ENCODE results near the gene RBPJ.
"Not testable (repeated sequence)": the region's sequence is repeated elsewhere in the genome, so short reads cannot be mapped to it uniquely, and the experiment has no call there.

The RBPJ gene

DNA sequence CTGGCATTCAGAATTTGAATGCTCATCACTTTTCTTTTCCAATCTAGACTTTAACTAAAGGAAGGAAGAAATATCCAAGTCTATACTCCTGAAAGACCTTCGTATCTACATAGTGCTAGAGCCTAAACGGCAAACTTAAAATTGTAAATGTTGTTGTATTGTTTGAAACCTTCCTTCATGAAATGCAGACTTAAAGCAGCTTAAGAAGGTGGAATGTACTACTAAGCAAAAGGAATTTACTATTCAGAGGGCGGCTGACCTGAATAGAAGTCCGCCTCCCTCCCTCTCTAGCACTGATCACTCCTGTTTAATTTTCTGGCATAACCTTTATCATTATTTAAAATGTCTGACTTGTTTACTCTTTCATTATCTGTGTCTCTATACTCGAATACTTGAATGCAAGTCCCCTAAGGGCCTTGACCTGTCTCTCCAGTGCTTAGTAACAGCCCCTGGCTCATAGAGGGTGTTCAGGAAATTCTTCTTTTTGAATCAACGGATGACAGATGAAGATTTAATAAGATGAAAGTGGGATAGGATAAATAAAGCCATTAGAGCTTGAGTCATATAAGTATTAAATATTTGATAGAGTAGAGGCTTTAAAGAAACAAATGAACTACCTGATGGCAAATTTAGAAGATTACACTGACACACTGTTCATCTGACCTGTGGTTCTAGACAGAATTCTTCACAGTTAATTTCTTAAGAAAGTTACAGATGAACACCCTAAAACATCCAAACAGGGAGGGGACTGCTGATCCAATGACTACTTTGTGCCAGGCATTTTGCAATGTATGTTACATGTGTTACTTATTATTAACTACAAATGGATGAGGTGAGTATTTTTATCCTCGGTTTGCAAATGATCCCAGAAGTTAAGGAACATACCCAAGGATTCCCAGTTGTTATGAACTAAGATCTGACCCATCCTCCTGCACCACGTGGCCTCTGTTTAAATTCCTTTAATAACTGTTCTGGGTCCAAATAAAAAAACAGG is 20.2 kb upstream of the RBPJ start:
- DNase-seq (ENCODE audit: low read depth in 4 of 4, low spot score in 1 of 4), result no peak

GRCh38 chr4:26302031-26302899 is 18.5 kb upstream of the RBPJ start:
- no peak for DNase-seq (ENCODE audit: low read depth in 4 of 4, low spot score in 1 of 4)

DNA sequence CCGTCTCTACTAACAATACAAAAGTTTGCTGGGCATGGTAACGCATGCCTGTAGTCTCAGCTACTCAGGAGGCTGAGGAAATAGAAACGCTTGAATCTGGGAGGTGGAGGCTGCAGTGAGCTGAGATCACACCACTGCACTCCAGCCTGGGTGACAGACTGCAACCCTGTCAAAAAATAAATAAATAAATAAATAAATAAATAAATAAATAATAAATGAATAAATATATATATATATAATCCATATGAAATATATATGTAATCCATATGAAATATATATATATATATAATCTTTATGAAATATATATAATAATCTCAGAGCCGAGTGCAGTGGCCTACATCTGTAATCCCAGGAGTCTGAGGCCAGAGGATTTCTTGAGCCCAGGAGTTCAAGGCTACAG is 17.8 kb upstream of the RBPJ start:
- no peak for DNase-seq (ENCODE audit: low read depth in 4 of 4, low spot score in 1 of 4)

- DNase-seq (ENCODE audit: low read depth in 4 of 4, low spot score in 1 of 4), result no peak
Observed at GRCh38 chr4:26307037-26307800, 13.6 kb upstream of the RBPJ start.

DNA sequence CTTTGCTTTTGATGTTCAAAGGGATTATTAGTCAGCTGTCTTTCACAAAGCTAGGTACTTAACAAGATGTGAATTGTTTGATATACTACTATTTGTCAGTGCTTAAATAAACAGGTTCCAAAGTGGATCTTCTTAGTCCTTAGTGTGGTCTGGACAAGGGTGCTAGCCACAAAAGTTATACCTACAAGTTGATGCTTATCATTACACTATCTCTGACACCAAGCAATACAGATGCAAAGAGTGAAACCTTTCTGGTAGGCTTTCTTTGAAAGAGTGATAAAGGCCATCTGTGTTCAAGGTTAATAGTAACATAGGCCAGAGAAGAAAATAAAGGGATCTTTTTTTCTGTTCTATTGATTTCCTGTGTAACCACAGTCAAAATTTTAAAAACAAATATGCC is 12.2 kb upstream of the RBPJ start:
- no peak for DNase-seq (ENCODE audit: low read depth in 4 of 4, low spot score in 1 of 4)

DNA sequence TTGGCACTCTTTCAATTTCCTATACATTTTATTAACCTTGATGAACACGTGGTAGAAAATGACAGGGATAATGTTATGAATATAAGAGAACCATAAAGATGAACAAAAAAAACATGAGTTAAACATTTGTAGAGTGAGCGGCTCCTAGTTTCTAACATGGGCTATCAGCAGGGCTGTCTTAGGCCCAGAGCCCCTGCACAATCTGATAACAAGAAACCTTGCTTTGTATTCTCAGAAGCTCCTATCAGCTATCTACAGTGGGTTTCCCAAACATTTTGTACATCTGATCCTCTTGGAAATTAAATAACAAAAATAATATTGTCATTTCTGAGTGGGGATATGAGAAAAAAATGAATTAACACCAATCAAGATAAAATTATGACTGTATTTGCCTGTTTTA is 10.6 kb upstream of the RBPJ start:
- DNase-seq (ENCODE audit: low read depth in 4 of 4, low spot score in 1 of 4), result no peak

- no peak for DNase-seq (ENCODE audit: low read depth in 4 of 4, low spot score in 1 of 4)
Observed at GRCh38 chr4:26311633-26312032, 9.2 kb upstream of the RBPJ start.

DNA sequence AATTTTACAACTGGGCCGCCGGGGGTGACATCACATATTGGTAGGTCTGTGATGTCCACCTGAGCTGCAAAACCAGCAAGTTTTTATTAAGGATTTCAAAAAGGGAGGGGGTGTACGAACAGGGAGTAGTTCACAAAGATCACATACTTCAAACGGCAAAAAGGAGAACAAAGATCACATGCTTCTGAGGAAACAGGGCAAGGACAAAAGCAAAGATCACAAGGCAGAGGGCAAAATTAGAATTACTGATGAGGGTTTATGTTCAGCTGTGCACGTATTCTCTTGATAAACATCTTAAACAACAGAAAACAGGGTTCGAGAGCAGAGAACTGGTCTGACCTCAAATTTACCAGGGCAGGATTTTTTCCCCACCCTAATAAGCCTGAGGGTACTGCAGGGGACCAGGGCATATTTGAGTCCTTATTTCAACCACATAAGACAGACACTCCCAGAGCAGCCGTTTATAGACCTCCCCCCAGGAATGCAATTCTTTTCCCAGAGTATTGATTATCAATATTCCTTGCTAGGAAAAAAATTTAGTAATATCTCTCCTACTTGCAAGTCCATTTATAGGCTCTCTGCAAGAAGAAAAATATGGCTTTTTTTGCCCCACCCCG is 5.4 kb upstream of the RBPJ start:
- DNase-seq (ENCODE audit: low read depth in 4 of 4, low spot score in 1 of 4), result not testable (repeated sequence)

DNA sequence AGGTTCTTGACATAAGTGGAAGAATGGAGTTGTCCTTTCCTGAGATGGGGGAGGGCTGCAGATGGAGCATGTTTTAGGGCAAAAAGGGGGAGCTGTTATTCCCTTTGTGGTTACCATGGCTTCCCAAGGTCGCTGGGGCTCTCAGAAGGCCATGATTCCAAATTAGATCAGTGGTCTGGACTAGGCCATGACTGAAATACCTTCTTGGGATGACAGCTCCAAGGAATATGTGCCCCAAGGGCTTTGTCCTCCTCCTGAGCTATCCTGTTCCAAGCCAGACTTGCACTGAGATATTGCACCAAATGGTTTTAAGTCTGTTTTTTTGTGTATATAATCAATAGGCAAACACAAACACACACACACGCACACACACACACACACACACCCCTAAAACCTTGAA is 3.0 kb upstream of the RBPJ start:
- no peak for DNase-seq (ENCODE audit: low read depth in 4 of 4, low spot score in 1 of 4)

GRCh38 chr4:26319467-26319948 is 1.3 kb upstream of the RBPJ start:
- peak; percentile 91 to 96 (median 95) for DNase-seq (ENCODE audit: low read depth in 4 of 4, low spot score in 1 of 4)

DNA sequence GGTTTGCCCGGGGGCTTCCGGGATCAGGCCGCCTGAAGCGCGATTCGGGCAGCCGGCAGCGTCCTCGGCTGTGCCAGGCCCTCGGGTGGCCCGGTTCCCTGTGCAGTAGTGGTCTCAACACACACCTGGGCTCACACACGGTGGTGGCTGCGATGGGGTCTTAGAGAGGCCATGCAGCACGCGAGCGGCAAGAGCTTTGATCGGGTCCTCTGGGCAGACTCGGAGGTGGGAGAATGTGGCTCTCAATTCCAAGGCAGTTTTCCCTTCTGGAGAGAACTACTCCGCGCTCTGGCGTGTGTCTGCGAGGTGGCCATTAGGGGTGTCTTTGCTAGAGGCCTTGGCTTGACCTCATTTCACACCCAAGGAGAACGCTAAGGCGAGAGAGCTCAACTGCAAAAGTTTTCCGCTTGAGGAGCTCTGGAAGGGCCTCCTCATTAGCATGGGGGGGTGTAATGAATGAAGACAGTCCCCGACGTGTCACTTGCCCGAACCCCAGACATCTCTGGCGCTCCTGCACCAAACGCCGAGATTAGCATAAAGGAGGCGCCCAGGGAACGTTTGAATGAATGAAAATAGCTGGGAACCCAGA is 771 bp upstream of the RBPJ start:
- DNase-seq (ENCODE audit: low read depth in 4 of 4, low spot score in 1 of 4), result peak in 1 of 4 experiments; percentile 39

- DNase-seq (ENCODE audit: low read depth in 4 of 4, low spot score in 1 of 4), result peak in 1 of 4 experiments; percentile 16
Observed at GRCh38 chr4:26321373-26322221, 783 bp downstream of the RBPJ start.

DNA sequence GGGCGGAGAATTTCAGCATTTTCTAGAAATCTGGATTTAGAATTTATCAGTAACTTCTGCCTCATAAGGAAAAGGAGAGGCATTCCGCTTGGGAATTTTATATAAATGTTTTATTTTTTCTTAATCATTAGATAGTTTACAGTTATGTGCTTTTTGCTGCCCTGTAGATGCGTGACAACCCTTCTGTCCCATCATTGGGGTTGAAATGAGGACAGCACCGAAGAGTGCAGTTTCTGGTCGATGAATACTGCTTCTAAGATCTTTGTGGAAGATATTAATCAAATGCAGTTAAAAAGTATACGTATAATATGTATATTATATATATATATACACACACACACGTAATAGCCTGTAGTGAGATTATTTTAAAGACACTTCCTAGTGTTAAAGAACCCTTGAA is 1.5 kb downstream of the RBPJ start:
- no peak for DNase-seq (ENCODE audit: low read depth in 4 of 4, low spot score in 1 of 4)

GRCh38 chr4:26323821-26324220 is 3.0 kb downstream of the RBPJ start:
- DNase-seq (ENCODE audit: low read depth in 4 of 4, low spot score in 1 of 4), result no peak

DNA sequence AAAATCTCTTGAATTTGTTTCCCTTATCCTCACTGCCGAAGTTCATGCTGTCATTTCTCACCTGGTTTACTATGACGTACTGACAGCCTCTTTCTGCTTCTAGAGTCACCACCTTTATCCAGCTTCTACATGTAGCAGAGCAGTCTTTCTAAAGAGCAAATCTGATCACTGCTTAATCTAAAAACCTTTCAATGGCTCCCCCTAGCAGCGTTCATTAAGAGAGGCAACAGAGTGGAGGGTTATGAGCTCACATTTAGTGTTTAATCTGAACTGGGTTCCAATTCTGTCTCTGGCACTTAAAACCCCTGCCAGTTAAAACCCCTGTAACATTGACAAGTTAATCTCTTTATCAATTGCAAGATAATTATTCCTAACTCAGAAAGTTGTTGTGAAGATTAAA is 4.4 kb downstream of the RBPJ start:
- no peak for DNase-seq (ENCODE audit: low read depth in 4 of 4, low spot score in 1 of 4)

DNA sequence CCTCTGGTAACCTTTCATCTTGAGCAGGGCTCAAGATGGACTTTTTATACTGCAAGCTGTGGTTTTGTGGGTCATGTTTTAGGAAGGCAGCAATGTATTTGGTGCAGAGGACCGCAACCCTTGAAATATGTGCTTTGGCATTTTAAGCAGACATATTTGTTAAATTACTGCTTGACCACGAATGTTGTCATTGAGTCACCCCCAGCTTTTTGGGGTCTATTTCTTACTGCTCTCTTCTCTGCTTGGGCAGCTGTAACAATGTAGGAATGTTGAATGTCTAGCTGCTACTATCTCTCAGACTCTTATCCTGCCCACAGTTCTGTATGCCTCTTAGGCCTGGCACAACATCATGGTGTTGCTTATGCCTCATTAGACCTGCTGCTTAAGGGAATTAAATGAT is 6.0 kb downstream of the RBPJ start:
- DNase-seq (ENCODE audit: low read depth in 4 of 4, low spot score in 1 of 4), result no peak

DNA sequence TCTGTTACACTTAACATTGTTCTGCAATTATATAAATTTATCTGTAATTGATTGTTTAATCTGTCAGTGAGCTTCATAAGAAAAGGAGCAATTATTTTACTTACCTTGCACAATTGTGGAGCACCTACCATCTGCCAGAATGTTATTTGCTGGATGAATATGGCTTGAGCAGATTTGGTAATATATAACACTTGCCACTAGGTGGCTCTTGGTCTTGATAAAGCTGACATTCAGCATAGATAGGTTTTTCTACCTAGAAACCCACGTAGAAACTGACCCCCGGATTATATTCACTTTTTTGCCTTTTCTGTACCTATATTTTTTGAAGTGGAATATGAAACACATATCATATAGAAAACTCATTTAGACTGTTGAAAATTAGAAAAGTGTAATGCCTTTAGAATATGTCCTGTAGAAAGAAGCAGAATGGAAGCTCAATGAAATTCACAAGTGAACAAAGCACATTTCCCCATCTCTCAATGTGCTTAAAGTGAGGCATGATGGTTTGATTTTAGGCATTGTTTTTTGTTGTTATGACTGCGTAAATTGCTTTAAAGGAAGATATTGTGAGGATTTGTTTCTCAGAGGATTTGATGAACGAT is 9.5 kb downstream of the RBPJ start:
- no peak for DNase-seq (ENCODE audit: low read depth in 4 of 4, low spot score in 1 of 4)

- no peak for DNase-seq (ENCODE audit: low read depth in 4 of 4, low spot score in 1 of 4)
Observed at GRCh38 chr4:26330946-26331345, 10.1 kb downstream of the RBPJ start.

- DNase-seq (ENCODE audit: low read depth in 4 of 4, low spot score in 1 of 4), result no peak
Observed at GRCh38 chr4:26331380-26331950, 10.7 kb downstream of the RBPJ start.
